ENCODE data around the gene MARCHF9. TPM values are rescaled to one million over a fixed set of nuclear protein-coding genes. Genes with fewer than 3 reads are reported as not detected.
A peak's percentile ranks its signal among the peaks of the same experiment; 100 is the strongest.

The MARCHF9 gene
- total RNA-seq, 2 donors from 2014 or later: 5.2 to 9.9 TPM

DNA sequence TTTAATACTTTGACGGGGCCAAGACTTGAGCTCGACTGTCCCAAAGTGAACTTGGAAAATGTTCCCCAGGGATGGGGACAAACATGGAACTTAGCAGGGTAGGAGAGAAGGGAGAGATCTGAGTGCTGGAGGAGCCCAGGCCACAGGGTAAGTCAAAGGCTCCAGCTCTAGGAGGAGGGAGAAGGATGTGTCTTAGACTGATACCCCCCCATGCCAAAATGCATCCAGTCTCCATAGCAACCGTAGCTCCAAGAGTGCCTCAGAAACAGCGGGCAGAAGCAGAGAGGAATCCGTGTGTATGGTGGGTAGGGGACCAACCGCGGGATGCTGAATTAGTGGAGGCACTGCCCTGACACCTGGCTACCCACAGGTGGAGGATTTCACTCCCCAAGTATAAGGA lies 15.5 kb upstream of the MARCHF9 start:
- H3K36me3 ChIP-seq (replicated peaks in 1 of 2; ENCODE audit: insufficient read depth in 1 of 2, low read depth in 2 of 2): no peaks in the 10 kb centered on the region
- 18 to 24% methylated on average over 7 of the region's 7 CpGs for WGBS, 2 donors
- DNase-seq: no peak
- H3K4me3 ChIP-seq: no peak overlapping the region
- ATAC-seq: no peak
- peaks cover 36% of the 10 kb centered on the region for H3K4me1 ChIP-seq
- H3K27ac ChIP-seq: no peak overlapping the region
- intact Hi-C loops (cut with DNase I): no loop called here
- no peaks in the 10 kb centered on the region for H3K9me3 ChIP-seq
- TF ChIP-seq, protein P1, sequence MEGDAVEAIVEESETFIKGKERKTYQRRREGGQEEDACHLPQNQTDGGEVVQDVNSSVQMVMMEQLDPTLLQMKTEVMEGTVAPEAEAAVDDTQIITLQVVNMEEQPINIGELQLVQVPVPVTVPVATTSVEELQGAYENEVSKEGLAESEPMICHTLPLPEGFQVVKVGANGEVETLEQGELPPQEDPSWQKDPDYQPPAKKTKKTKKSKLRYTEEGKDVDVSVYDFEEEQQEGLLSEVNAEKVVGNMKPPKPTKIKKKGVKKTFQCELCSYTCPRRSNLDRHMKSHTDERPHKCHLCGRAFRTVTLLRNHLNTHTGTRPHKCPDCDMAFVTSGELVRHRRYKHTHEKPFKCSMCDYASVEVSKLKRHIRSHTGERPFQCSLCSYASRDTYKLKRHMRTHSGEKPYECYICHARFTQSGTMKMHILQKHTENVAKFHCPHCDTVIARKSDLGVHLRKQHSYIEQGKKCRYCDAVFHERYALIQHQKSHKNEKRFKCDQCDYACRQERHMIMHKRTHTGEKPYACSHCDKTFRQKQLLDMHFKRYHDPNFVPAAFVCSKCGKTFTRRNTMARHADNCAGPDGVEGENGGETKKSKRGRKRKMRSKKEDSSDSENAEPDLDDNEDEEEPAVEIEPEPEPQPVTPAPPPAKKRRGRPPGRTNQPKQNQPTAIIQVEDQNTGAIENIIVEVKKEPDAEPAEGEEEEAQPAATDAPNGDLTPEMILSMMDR (IDR thresholded peaks at IDR 0.05): no peak
- TF ChIP-seq POLR2A (IDR thresholded peaks at IDR 0.05): no peak
- peaks cover 11 to 48% of the 10 kb centered on the region in 2 donors for H3K27me3 ChIP-seq

DNA sequence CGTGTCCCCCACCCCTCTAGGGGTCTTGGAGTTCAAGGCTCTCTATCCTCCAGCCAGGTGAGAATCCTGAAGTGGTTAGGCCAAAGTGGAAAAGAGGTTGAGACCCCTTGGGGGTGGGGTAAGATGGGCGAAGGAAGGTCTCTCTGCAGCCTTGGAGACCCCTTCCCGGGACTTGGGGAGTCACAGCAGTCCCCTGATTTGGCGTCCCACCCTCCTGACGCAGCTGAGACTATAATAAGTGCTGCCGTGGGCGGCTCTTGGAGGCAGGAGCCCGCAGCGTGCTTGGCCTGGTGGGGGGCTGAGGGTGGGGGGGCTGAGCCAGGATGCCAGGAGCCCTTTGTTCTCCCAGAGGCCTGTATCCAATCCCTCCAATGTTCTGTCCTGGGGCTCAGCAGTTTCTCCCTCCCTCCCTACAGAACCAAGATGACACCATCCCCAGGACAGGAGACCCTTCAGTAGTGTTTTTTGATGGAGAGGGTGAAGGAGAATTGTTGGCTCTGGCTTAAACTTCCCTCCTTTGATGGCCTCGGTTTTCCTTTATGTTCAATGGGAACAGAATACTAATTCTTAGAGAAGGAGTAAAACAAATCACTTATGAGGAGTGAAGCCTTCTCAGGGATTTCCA lies 14.9 kb upstream of the MARCHF9 start:
- no peaks in the 10 kb centered on the region for H3K36me3 ChIP-seq (replicated peaks in 1 of 2; ENCODE audit: insufficient read depth in 1 of 2, low read depth in 2 of 2)
- peaks cover 38% of the 10 kb centered on the region for H3K4me1 ChIP-seq
- no peak overlapping the region for H3K27ac ChIP-seq
- intact Hi-C loops (cut with DNase I): no loop called here
- no peak overlapping the region for H3K4me3 ChIP-seq
- peaks cover 11 to 46% of the 10 kb centered on the region in 2 donors for H3K27me3 ChIP-seq
- DNase-seq: no peak
- H3K9me3 ChIP-seq: no peaks in the 10 kb centered on the region
- ATAC-seq: no peak
- 40 to 46% methylated on average over 4 to 10 of the region's 10 CpGs for WGBS, 2 donors
- TF ChIP-seq, protein P1 (IDR thresholded peaks at IDR 0.05): no peak
- TF ChIP-seq POLR2A (IDR thresholded peaks at IDR 0.05): no peak

DNA sequence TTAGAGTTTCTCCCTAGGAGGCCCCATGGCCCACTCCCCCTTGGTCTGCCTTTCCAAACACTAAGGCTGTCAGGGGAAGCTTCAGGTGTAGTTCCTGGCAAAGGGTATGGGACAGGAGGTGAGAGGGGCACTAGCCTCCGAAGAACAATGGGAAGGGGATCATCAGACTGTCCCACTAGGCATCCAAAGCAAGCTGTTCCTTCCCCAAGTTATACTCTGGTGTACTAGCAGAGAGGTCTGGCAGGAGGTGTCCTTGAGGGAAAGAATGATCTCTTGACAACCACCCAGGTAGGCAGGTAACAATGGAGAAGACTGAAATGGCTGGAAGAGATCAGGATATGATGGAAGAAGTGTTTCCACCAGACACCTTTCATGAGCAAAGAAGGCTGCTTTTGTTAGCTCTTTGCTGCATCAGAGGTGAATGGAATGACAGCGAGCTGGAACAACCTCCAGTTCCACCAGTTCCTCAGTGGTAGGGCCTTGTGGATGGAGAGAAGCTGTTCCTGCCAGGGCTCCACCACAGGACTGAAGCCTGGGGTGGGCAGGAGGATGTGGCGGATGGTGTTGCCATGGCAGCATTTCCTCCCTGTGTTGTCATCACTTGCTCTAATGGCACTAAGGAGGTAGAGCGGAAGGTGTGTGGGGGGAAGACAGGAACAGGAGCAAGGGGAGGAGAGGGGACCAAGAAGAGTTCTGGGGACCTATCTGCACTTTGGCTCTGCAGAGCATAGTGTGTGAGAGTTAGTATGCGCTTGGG lies 14.1 kb upstream of the MARCHF9 start:
- peak in 1 of 4 donors; percentile 42 for DNase-seq
- ATAC-seq: no peak
- H3K4me3 ChIP-seq: no peak overlapping the region
- H3K27me3 ChIP-seq: peaks cover 11 to 39% of the 10 kb centered on the region in 2 donors
- no peak overlapping the region for H3K27ac ChIP-seq
- peaks cover 42% of the 10 kb centered on the region for H3K4me1 ChIP-seq
- TF ChIP-seq, protein P1 (IDR thresholded peaks at IDR 0.05): no peak
- no peak for TF ChIP-seq POLR2A (IDR thresholded peaks at IDR 0.05)
- intact Hi-C loops (cut with DNase I): no loop called here
- H3K9me3 ChIP-seq: no peaks in the 10 kb centered on the region
- H3K36me3 ChIP-seq (replicated peaks in 1 of 2; ENCODE audit: insufficient read depth in 1 of 2, low read depth in 2 of 2): no peaks in the 10 kb centered on the region
- 43 to 72% methylated on average over 5 of the region's 5 CpGs for WGBS, 2 donors

DNA sequence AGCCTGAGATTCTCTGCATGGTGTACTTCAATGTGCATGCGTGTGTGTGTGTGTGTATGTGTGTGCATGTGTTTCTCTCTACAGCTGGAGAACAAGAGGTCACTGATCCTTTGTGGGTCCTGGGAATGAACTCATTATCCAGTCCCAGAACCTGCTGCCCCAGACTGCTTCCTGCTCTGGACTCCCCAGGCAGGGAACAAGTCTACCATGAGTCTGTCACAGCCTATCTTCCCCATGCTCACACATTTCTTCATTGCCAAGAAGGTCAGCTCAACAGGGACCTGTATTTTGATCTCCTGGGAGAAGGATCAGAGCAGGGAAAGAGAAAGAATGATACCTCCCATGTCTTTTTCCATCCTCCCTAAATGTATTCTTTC lies 13.5 kb upstream of the MARCHF9 start:
- no peak overlapping the region for H3K27ac ChIP-seq

More for the DNA sequence above, 13.5 kb upstream of the MARCHF9 start:
- ATAC-seq: no peak
- Histone ChIP-seq H3K4me1 (peaks cover 42% of the 10 kb centered on the region), H3K27me3 (peaks cover 11 to 34% of the 10 kb centered on the region in 2 donors), H3K4me3 (no peak overlapping the region), H3K36me3 (replicated peaks in 1 of 2; ENCODE audit: insufficient read depth in 1 of 2, low read depth in 2 of 2) (no peaks in the 10 kb centered on the region), H3K9me3 (no peaks in the 10 kb centered on the region)
- TF ChIP-seq, protein P1 (IDR thresholded peaks at IDR 0.05): no peak
- no peak for TF ChIP-seq POLR2A (IDR thresholded peaks at IDR 0.05)
- 63 to 100% methylated on average over 1 of the region's 1 CpG for WGBS, 2 donors
- no peak for DNase-seq
- intact Hi-C loops (cut with DNase I): no loop called here
